ES-I3 (cell line): ENCODE results near the gene BCL2.
"Not testable (repeated sequence)": the region's sequence is repeated elsewhere in the genome, so short reads cannot be mapped to it uniquely, and the experiment has no call there.

ENCODE experiments used
- H3K36me3 ChIP-seq: 2 replicates; pipeline ENCODE4 v1.6.1; 2013; ENCODE audit warnings: mild to moderate bottlenecking, low read length, control low read depth, moderate library complexity; ENCODE audit not compliant: insufficient read depth
- H3K4me1 ChIP-seq: 2 replicates; pipeline ENCODE4 v1.6.1; 2013; ENCODE audit warnings: mild to moderate bottlenecking, control low read depth, low read length; ENCODE audit not compliant: insufficient read depth
- H3K9ac ChIP-seq: 2 replicates; pipeline ENCODE4 v1.6.1; 2013; ENCODE audit warnings: low read depth, mild to moderate bottlenecking, low read length, moderate library complexity
- H3K9me3 ChIP-seq: 2 replicates; pipeline ENCODE4 v1.6.1; 2013; ENCODE audit warnings: mild to moderate bottlenecking, low read length, moderate library complexity; ENCODE audit not compliant: control insufficient read depth, insufficient read depth

Gene BCL2

DNA sequence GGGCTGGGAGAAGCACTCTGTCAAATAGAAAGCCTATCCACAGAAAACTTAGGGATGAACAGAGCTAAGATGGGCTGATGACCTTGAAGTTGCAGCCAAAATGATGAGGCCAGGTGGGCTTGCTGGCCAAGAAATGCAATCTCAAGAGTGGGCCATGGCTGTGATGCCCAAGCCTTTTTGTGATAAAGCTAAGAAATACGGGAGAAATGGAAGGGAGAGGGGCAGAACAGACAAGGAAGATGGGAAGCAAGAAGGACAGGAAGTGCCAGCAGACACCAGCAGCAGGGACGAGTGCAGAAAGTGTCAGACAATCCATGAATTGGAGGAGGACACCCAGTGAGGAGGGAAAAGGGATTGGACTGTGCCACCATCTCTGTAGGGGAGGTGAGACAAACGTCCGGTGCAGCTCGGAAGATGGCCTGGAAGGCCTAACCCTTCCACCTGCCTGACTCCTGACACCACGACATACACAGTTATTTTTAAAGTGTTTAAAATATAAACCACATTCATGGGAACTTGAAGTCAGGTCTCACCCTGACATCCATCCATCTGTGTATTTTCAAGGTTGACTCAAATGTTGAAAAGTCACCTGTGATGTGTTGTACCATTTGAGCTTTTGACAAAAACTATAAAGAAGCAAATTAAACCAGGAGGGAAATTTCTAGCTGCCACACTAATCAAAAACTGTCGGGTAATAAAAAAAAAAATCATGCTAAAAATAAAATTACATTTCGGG, 105.5 kb downstream of the BCL2 start:
- Histone ChIP-seq H3K9ac (no peak overlapping the region), H3K9me3 (no peaks in the 10 kb centered on the region)

DNA sequence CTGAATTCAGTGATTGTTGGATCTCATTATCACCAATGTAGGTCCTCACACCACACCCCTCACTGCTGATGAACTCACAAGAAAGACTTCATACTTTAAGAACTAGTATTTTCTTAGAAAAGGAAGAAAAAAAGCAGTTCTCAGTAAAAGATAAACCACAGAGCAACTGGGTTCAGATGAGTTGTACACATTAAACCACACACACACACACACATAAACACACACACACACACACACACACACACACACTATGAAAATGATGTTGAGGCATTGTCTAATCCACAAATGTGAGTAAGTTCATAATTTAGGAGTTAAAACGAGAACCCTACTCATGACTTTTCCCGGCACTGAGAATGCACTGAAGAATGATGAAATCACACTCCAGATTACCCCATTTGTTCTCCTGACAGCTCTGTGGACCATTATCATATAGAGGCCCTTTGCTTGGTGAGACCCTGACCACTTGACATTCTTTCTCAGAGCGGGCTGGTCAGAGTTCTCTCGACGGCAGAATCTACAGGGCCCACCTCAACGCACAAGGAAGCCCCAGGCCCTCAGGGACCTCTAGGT, 106.2 kb downstream of the BCL2 start:
- Histone ChIP-seq H3K9ac (no peak overlapping the region), H3K36me3 (no peaks in the 10 kb centered on the region), H3K9me3 (no peaks in the 10 kb centered on the region), H3K4me1 (no peaks in the 10 kb centered on the region)

More for the DNA sequence above, 105.5 kb downstream of the BCL2 start:
- no peaks in the 10 kb centered on the region for H3K36me3 ChIP-seq
- H3K4me1 ChIP-seq = no peaks in the 10 kb centered on the region

DNA sequence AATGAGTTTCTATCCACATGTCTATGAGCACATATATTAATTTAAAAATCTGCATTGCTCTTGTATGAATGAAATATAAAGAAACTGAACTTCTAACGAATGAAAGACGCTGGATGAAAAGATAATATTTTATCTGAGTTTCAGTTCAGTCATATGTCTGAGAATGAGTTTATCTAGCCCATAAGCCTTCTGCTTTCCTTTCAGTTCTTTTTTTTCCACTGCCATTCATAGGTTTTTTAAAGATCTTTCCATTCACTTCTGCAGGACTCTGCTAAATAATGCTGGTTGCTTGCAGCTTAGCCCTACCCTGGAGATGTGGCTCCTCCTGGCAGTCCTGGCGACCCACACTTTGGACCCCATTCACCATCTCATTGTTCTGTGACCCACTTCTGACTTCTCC, 109.0 kb downstream of the BCL2 start:
- Histone ChIP-seq H3K4me1 (no peaks in the 10 kb centered on the region), H3K9ac (no peak overlapping the region), H3K36me3 (no peaks in the 10 kb centered on the region), H3K9me3 (no peaks in the 10 kb centered on the region)

DNA sequence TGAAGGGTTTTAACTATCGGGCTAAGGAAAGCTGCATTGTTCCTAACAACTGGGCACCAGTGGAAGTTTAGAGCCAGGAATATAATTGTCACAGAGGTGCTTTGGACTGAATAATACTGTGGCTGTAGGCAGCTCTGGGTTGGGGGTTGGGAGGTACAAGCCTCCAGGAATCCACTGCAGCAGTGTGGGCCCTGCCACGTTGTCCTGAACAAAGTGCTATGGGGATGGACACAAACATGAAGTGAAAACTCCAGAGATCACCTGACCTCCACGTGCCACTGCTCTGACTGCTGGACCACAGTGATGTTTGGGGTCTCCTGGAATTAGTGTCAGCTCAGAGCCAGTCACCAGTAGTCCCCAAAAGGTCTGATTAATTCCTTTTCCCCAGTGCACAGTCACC, 110.9 kb downstream of the BCL2 start:
- Histone ChIP-seq H3K4me1 (no peaks in the 10 kb centered on the region), H3K9me3 (no peaks in the 10 kb centered on the region), H3K36me3 (no peaks in the 10 kb centered on the region), H3K9ac (no peak overlapping the region)

DNA sequence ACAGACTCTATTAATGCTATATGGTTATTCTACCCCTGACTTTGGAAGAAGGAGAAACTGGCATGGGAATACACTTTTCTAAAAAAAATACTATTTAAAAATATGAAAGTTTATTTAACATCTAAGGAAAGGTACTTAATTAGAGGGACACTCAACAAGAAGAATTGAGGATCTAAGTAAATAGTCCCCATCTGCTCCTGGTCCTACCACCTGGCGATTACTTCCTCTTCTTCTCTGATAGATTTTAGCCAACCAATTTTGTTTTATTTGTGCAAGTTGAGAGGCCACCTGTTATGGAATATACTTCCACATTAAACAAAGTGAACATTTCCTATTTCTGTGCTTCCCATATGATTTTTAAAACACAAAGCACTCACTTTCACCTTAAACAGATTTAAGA, 111.7 kb downstream of the BCL2 start:
- Histone ChIP-seq H3K9me3 (no peaks in the 10 kb centered on the region), H3K4me1 (no peaks in the 10 kb centered on the region), H3K36me3 (no peaks in the 10 kb centered on the region), H3K9ac (no peak overlapping the region)

DNA sequence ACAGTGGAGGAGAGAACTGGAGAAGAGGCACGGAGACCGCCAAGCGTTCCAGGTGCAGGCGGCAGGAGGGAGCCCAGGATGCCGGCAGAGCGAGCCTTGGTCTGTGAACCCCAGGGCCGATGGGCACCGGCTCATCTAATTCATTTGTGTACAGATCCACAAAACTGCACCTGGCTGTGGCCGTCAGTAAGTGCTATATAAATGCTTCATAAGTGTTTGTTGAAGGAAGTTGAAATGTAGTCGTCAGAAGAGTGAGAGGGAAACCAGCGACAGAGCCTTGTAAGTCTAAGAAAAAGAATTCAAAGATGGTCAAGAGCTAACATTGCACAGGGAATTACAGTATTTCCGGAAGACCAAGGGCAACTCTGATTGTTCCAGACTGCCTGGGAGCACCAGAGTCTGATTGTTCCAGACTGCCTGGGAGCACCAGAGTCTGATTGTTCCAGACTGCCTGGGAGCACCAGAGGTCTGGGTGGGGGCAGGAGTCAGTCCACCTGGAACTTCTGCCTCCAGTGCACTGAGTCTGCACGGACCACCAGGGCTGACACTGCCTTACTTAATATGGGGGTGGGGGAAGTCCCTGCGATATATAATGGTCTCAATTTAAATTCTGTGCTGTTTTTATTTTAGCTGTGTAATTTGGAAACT, 112.3 kb downstream of the BCL2 start:
- H3K9me3 ChIP-seq = no peaks in the 10 kb centered on the region
- H3K9ac ChIP-seq = no peak overlapping the region
- no peaks in the 10 kb centered on the region for H3K4me1 ChIP-seq
- no peaks in the 10 kb centered on the region for H3K36me3 ChIP-seq

DNA sequence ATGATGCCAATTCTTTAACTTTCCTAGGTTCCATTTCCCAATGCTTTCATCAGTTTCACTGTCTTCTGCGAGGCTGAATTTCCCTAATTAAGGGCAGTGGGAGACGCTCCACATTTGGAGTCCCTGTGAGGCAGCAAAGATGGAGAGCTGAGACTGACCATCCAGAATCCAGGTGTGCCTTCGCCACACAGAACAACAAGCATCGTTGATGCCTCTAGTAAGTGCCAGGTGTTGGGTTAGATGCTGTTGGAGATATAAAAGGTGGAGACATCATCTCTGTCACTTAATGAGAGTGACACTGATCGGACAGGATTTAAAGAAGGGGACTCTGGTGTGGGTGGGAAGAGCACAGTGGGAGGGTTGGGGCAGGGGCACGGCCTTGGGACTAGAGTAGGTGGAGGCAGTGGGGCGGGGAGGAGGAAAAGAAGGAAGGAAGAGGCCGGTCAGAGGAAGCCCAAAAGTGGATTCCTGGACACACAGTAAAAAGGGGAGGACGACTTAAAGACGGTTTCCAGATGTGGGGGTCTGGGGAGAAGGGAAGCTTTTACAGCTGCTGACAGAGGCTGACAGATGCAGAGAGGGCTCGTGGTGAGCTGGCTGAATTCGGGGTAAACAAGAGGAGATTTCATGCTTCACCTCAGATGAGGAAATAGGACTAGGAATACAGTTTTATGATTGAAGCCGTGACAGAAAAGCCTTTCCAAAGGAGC, 113.0 kb downstream of the BCL2 start:
- H3K9me3 ChIP-seq = no peaks in the 10 kb centered on the region
- H3K4me1 ChIP-seq = no peaks in the 10 kb centered on the region
- H3K36me3 ChIP-seq = no peaks in the 10 kb centered on the region
- no peak overlapping the region for H3K9ac ChIP-seq

DNA sequence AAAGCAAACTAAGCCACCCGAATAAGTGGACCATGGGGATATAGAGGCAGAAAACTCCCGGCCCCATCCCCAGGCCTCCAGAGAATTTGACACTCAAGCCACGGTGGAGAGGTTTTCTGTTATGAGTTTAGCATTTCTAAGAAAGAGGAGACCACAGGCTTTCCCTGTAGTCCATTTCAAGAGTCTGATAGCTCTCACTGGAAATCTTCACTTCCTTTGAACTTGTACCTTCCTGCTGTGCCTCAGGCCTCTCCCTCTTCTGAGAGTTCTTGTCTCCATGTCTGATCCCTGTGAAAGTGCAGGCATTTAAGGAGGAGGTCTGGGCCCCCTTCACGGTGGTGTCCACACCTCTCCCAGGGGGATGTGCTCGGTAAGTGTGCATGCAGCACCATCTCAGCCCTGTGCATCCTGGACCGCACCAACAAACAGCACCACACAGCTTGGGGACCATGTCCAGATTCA, 113.7 kb downstream of the BCL2 start:
- no peaks in the 10 kb centered on the region for H3K4me1 ChIP-seq
- H3K9ac ChIP-seq = no peak overlapping the region
- H3K36me3 ChIP-seq = no peaks in the 10 kb centered on the region
- H3K9me3 ChIP-seq = no peaks in the 10 kb centered on the region

DNA sequence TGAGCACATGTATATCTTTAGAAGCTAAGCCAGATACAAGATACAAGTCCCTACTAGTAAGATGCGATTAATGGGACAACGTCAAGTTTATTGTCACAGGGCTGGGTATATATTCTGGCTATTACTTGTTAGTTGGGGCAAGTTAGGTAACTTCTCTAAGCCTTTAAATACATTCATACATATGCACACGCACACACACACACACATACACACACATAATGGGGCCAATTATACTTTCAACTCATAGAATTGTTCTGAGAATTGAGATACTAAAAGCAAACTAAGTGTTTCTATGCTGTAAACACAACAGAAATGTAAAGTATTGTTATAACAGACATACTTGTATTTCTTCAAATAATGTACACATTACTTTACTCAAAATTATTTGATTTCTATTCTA, 116.1 kb downstream of the BCL2 start:
- Histone ChIP-seq H3K9ac (no peak overlapping the region), H3K9me3 (no peaks in the 10 kb centered on the region), H3K36me3 (no peaks in the 10 kb centered on the region), H3K4me1 (no peaks in the 10 kb centered on the region)

DNA sequence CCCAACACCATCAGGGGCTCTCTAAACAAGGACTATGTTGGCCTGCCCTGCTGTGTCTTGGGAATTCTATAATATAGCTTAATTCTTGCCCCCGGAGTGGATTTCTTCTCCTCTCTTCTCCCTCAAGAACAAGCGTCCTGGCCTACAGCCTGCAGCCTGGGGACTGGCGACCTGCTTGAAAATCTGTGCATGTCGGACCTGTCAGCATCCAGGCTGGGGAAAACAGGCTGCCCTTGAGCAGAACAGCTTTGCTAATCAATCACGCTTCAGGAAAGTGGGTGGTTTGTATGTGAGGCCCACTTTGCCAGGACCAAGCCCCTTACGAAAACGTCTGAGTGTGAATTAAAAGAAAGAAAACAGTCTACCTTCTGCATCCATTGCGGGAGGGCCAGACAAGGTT, 116.7 kb downstream of the BCL2 start:
- Histone ChIP-seq H3K9me3 (no peaks in the 10 kb centered on the region), H3K4me1 (no peaks in the 10 kb centered on the region), H3K9ac (no peak overlapping the region), H3K36me3 (no peaks in the 10 kb centered on the region)

DNA sequence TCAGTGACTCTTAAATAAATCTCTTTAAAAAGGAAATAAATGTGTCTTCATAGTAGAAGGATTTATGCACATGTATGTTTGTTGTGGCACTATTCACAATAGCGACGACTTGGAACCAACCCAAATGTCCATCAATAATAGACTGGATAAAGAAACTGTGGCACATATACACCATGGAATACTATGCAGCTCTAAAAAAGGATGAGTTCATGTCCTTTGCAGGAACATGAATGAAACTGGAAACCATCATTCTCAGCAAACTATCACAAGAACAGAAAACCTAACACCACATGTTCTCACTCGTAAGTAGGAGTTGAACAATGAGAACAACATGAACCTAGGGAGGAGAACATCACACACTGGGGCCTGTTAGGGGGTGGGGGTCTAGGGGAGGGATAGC, 118.1 kb downstream of the BCL2 start:
- not testable (repeated sequence) for H3K9me3 ChIP-seq, H3K4me1 ChIP-seq, H3K36me3 ChIP-seq, H3K9ac ChIP-seq

DNA sequence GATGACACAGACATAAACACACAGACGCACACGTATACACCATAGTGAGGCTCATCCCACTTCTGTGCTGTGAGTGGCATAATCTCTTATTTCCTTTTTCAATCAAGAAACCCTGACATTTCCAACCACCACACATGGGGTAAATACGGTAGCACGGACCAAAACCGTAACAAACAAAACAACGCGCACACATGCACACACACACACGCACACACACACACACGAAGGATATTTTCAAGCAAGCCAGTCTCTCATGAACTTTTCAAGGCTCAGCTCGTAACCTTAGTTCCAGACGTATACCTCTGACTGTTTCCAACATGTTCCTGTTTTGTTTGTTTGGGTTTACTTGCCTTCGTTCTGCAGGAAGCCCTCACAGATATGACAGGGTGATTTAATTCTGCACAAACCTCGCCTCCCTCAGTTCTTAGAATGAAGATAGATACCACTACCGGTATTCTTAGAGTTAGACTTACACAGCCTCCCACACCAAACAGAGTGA, 119.8 kb downstream of the BCL2 start:
- H3K9ac ChIP-seq = no peak overlapping the region
- H3K4me1 ChIP-seq = no peaks in the 10 kb centered on the region
- H3K9me3 ChIP-seq = no peaks in the 10 kb centered on the region
- H3K36me3 ChIP-seq = no peaks in the 10 kb centered on the region

DNA sequence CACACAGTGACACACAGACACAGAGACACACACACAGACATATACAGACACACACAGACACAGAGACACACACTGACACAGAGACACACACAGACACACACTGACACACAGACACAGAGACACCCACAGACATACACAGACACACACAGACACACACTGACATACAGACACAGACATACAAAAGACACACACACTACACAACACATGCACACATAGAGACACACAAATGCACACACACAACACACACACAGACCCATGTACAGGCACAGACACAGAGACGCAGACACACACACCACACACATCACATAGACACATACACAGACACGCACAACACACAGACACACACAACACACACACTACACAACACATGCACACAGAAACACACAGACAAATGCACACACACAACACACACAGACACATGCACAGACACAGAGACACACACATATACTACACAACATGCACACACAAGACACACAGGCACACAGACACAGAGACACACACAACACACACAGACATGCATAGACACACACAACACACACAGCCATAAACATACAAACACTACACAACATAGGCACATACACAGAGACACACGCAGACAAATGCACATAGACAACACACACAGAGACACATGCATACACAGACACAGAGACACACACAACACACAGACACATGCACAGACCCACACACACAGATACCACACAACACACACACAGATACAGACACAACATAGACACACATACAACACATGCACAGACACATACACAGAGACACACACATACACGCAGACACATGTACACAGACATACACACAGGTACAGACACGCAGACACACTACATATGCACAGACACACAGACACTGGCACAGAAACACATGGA, 120.5 kb downstream of the BCL2 start:
- Histone ChIP-seq H3K4me1 (no peaks in the 10 kb centered on the region), H3K9me3 (no peaks in the 10 kb centered on the region), H3K36me3 (no peaks in the 10 kb centered on the region), H3K9ac (no peak overlapping the region)
